Measurements from ENCODE around the gene ATP9A.
A peak's percentile ranks its signal among the peaks of the same experiment; 100 is the strongest.
"Not testable (repeated sequence)": the region's sequence is repeated elsewhere in the genome, so short reads cannot be mapped to it uniquely, and the experiment has no call there.

Gene ATP9A, protein sequence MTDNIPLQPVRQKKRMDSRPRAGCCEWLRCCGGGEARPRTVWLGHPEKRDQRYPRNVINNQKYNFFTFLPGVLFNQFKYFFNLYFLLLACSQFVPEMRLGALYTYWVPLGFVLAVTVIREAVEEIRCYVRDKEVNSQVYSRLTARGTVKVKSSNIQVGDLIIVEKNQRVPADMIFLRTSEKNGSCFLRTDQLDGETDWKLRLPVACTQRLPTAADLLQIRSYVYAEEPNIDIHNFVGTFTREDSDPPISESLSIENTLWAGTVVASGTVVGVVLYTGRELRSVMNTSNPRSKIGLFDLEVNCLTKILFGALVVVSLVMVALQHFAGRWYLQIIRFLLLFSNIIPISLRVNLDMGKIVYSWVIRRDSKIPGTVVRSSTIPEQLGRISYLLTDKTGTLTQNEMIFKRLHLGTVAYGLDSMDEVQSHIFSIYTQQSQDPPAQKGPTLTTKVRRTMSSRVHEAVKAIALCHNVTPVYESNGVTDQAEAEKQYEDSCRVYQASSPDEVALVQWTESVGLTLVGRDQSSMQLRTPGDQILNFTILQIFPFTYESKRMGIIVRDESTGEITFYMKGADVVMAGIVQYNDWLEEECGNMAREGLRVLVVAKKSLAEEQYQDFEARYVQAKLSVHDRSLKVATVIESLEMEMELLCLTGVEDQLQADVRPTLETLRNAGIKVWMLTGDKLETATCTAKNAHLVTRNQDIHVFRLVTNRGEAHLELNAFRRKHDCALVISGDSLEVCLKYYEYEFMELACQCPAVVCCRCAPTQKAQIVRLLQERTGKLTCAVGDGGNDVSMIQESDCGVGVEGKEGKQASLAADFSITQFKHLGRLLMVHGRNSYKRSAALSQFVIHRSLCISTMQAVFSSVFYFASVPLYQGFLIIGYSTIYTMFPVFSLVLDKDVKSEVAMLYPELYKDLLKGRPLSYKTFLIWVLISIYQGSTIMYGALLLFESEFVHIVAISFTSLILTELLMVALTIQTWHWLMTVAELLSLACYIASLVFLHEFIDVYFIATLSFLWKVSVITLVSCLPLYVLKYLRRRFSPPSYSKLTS
- 0.75 reads per million for total RNA-seq

DNA sequence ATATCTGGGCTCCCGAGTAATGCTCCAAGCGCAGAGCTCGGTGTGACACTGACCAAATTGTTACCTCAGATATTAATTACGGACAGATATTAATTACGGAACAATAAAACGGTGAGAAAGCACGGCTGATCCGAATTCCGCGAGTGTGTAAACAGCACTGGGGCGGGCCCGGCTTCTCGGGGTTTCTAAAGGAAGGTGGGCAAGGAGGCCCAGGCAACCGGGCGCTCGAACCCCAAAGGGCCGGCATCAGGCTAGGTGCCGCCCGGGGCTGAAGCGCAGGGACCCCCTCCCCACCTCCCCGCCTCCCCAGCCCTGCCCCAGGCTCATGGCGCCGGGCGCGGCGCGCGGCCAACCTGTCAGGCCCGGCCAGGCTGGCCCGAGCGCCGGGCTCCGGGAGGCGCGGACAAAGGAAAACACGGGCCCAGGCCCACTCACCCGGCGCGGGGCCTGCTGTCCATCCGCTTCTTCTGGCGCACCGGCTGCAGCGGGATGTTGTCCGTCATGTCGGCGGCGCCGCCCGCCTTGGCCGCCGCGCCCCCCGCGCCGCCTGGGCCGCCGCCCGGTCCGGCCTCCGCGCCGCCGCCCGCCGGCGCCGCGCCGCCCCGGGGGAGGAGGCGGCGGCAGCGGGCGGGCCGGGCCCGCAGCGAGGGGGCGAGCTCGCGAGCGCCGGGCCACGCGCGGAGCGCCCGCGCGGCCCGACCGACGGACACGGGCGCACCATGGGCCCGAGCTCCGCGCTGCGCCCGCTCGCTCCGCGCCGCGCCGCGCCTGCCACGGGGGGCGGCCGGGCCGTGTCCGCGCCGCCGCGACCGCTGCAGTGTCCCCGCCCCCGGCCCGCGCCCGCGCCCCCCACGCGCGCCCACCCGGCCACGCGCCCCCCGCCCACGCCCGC, at the start of gene ATP9A:
ATP9A (minus strand) TSS at position 524 of the 892 bp plus-strand sequence; CDS start at position 503, 21 bp downstream.
- DNase-seq, result no peak

DNA sequence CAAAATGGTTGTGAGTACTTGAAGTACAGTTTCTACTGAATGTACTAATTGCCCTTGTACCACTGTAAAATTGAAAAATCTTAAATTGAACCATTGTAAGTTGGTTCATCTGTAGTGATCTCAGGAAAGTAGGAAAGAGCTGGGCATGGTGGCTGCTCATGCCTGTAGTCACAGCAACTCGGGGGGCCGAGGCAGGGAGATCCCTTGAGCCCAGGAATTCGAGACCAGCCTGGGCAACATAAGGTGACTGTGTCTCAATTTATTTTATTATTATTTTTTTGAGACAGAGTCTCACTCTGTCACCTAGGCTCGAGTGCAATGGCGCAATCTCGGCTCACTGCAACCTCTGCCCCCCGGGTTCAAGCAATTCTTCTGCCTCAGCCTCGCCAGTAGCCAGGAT, 48.7 kb upstream of the ATP9A start:
- DNase-seq, result not testable (repeated sequence)

DNA sequence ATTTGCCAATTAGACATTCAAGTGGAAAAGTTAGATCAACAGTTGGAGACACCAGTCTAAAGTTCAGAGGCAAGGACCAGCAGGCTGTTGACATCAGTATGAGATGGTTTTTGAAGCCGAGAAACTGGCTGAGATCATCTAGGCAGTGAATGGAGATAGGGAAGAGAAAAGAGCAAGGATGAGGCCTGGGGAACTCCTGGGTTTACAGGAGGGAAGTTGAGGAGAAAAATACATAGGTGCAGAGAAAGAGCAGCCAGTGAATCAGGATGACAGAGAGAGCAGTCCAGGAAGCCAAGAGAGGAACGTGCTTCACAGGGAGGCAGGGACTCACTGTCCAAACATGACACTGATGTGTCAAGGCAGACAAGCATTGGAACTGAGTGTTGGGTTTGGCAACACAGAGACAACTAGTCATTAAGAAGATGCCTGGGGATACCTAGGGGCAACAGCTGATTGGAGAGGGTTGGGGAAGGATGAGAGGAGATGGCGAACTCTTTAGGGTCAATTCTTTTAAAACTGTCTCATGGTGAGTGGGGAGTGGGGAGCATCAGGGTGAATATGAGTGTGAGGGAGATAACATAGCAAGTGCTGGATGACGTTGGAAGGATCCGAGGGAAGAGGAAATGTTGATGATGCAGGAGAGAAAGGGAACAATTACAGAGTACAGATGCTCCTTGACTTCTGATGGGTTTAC, 47.3 kb upstream of the ATP9A start:
- DNase-seq, result no peak

DNA sequence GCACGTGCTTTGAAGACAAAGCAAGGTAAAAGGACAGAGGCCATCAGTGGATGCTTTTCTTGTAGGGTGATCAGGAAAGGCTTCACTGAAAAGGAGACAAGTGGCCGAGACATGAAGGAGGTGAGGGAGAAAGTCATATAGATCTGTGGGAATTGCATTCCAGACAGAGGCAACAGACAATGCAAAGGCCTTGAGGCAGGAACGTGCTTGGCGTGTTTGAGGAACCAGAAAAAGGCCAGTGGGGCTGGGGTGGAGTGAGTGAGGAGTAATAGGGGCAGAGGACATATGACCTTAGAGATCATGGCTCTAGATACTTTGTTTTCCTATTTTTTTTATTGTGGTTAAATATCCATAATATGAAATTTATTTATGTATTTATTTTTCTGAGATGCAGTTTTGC, 44.7 kb upstream of the ATP9A start:
- no peak for DNase-seq

DNA sequence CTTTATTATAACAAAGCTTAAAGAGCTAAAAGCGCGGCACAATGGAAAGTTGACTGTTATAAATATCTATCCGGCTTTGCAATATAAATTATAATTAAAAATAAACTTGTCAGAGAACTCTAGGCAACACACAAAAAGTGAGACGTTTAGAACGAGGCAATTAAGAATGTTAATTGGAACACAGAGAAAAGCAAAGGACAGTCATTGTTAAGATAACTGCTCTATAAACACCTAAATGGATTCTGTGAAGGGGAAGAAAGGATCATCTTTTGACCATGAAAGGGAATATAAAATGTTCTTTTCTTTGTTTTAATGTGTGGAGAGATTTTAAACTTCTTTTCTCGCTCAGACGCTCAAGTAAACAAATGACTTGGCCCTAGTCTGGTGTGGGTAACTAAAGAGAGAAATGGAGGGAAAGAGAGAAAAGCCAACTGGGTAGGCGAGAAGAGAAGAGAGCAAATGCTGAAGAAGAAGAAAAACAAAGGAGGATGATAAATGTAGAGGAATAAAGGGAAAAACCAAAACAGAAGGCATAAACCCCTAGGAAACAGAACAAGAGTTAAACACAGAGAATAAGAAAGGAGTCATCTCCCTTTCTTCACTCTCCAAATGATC, 43.4 kb upstream of the ATP9A start:
- DNase-seq, result no peak

DNA sequence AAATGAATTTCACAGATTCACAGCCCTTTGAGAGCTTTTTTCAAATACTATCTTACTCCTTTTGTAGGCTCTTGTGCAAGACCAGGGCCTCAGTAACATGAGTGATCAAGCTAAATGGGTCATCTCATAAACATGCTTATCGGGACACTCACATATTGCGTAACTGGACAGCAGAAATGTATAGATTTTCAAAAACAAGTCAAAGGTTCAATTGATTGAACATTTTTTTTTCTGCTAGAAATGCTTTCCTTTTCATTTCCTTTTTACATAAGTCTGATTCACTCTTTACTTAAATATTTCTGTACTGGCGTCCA, 42.8 kb upstream of the ATP9A start:
- no peak for DNase-seq

DNA sequence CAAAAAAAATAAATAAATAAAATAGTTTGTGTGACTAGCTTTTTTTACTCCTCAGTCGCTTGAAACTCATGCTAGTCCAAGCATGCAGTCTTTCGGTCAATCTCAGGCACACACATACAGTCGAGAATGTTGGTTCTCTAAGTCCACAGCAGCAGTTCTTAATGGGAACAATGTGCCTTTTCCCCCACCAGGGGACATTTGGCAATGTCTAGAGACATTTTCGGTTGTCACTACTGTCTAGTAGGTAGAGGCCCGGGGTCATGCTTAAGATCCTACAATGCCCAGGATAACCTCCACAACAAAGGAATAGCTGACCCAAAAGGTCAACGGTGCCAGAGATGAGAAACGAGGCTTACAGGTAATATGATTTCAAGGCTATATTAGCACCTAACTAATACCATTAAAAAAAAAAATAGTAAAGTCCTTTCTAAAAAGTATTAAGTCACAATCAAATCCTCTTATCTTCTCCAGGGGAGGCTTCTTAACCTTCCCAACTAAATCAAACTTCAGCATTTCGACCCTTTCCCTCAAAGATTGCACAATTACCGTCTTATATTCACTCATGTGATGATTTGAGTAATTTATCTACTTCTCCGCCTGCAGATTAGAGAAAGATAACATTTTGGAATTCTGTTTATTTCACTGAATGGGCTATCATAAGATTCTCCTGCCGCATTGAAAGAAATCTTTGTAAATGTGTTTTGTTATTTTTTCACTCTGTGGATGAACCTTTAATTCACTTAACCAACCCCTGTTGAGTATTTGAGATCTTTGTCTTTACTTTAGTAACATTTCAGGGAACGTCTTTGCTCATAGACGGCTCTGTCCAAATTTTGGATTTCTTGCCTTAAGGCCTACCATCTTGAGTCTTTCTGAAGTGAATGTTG, 42.2 kb upstream of the ATP9A start:
- no peak for DNase-seq

DNA sequence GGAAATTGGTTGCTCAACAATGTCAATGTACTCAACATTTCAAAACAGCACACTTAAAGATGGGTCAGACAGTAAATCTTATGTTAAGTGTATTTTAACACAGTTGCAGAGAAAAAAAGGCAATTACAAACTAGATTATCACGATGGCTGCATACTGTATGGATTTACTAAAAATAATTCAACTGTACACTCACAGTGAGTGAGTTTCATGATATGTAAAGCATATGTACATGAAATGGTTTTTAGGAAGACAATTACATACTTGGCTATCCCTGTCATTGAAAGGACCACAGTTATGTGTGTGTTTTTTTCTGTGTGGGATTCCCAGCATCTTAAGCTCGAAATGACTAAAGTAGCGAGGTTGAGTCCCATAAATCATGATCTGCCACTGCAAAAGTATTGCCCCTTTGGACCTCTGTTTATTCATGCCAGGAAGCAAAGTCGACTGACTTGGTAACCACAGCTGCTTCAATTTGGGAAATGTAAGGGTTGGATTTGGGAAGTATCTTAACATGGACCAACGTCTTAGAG, 39.6 kb upstream of the ATP9A start:
- no peak for DNase-seq

DNA sequence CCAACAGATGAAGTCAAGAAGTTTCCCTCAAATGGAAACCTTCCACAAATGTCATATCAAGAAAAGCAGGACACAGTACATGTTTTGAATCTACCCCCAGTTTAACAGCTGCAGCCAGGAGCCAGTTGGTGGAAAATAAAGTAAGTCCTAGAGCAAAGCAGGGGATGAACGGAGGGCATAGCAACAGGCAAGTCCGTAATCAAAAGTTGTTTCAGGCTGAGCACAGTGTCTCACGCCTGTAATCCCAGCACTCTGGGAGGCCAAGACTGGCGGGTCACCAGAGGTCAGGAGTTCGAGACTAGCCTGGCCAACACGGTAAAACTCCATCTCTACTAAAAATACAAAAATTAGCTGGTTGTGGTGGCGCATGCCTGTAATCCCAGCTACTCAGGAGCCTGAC, 36.6 kb upstream of the ATP9A start:
- no peak for DNase-seq

DNA sequence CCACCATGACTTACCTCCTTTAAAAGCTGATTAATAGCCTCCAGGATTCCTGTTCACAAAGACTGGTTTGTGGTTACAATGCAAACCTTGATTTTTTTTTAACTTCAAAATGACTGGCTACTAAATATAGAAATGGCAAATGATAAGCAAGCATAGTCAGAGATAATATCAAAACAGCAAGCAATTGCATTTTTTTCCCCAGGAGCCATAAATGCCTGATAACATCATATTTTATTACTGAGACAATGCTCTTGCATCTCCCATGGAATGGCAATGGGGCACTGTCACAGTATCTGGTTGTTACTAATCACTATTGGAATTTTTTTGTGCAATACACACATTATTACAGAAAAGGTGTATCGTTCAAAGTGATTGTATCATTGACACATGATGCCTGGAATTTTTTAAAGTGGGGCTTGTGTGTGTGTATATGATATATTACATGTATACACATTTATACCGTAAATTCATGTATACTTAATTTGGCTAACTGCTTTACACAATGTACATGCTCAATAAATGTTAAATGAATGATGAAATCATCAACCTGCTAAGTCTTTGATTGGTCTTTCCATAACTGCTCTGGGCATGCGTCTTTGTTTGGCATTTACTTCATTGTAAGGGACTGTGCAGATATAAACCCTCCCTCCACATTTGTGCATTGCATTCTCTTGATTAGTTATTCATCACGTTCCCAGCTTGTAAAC, 35.1 kb upstream of the ATP9A start:
- DNase-seq, result no peak

DNA sequence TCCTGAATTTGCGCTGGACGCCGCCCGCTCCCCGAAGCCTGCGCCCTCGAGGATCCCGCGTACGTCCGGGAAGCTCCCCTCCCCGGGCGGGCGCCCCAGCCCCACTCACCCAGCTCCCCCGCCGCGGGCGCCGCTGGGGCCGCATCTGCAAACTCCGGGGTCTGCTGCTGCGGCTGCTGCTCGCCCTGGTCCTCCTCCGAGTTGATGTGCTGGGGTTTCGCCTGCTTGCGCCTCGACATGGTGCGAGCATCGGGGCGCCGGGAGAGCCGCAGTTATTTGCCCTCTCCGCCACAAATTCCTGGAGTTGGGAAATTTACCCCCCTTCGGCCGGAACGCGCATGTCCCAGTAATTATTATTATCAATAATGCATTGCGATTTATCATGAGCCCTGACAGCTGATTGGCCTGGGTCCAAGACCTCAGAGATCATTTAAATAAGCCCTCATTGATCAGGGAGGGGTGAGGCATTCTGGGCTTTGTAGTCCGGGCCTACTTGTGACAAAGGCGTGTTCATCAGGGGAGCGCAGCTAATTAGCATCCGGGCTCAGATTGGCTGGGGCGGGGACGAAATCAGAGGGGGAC, 34.1 kb upstream of the ATP9A start, which contains the start of gene SALL4:
SALL4 (minus strand) TSS at position 352 of the 582 bp plus-strand sequence; CDS start at position 239, 113 bp downstream.
- no peak for DNase-seq

DNA sequence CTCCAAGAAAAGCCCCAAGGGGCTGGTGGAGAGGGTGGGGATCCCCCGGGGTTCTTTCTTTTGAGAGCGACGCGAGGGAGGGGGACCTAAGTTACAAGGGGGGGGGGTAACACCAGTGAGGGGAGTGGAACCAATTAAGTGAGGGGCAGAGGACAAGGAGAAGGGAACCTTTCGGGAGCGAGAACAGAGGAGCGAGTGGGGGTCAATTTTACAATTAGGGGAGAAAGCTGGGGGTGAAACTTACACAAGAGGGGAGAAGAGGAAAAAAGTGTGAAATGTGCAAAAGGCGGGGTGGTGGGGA, 33.6 kb upstream of the ATP9A start:
- no peak for DNase-seq

DNA sequence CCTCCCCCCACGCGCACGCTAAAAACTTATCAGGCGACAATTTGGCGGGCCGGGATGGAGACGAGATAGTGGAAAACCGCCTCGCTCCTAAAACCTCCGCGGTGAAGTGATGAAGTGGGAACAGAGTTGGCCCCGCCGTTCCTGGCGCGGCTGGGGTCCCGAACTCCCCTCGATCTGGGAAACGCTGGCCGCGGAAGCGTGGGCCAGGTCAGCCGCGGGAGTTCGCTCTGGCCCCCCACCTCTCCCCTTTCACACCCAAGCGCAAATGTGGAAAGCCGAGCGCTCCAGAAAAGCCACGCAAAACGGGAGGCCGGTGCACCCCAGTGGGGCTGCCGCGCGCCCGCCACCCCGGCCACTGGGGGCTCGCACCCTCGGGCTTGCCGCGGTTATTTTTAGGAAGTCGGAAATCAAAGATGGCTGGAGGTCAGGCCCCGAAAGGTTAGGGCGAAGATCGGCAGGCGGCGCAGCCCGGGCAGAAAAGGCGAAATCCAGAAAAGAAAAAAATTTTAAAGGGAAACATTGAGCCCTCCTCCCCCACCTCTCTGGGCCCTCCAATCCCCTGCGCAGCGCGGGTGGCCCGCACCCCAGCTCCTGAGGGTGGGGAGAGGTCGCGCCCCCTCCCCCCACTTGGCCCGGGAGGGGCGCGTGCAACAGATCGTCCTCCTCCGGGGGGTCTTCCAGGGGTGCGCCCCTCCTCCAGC, 33.1 kb upstream of the ATP9A start:
- no peak for DNase-seq

DNA sequence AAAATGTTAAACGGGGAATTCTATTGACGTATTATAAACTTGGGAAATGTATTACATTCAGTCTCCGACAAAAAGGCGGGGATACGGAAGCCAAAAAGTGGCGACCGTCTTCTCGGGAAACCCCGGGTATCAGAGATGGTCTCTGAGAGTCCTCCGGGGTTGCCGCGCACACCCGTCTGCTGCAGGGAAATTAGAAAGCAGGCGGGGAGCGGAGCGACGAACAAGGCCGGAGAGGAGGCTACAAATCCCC, 32.6 kb upstream of the ATP9A start:
- no peak for DNase-seq

DNA sequence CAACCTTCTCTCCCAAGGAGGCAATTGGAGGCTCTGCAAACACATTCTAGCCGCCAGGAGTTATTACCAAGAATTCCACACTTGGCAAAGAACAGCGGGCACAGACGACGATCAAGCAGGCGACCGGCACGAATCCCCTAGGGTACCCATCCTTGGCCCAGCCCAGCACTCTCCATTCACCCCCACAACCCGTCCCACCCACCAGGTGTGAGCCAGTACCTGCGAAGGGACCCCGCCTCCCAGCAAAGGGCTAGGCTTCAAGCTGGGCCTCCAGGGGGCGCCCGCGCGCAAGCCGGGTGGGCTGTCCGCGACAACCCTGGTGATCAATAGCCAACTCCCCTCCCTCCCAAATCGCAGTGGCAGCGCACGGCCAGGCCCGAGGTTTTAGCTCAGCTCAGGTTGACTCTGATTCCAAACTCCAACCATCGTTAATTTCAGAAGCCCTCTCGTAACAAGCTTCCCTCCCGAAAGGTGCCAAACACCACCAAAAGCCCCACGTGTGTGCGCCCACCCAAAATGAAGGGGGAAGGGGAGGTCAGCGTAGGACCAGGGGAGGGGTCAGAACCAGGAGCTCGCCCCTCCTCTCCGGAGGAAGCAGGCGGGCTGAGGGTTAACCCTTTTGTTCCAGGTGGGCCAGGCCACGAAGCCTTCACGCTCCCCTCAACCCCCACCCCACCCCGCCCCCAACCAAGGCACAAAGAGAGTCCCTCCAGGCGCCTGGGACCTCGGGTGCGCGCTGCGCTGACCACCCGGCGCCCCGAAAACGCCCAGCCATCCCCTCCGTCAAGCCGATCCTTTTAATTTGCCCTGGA, 32.1 kb upstream of the ATP9A start:
- DNase-seq, result peak; percentile 26

DNA sequence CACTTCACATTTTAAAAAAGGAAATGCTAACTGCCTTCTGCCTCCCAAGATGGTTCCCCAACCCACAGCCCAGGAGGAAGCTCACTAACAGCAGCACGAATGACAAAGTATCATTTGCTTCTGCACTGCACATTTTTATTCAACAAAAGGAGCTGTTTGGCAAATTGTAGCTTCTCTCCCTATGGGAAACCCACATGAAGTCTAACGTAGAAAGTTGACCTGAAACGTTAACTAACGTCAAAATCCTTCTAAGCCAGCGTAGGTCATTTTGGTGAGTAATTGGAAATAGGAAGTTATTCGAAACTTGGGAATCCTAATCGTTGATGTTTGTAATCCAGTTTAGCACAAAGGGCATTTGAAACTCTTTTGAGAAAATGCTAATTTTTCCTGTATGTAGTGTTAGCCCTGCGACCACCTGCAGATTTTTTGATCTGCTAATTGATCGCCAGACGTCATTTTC, 31.2 kb upstream of the ATP9A start:
- no peak for DNase-seq

DNA sequence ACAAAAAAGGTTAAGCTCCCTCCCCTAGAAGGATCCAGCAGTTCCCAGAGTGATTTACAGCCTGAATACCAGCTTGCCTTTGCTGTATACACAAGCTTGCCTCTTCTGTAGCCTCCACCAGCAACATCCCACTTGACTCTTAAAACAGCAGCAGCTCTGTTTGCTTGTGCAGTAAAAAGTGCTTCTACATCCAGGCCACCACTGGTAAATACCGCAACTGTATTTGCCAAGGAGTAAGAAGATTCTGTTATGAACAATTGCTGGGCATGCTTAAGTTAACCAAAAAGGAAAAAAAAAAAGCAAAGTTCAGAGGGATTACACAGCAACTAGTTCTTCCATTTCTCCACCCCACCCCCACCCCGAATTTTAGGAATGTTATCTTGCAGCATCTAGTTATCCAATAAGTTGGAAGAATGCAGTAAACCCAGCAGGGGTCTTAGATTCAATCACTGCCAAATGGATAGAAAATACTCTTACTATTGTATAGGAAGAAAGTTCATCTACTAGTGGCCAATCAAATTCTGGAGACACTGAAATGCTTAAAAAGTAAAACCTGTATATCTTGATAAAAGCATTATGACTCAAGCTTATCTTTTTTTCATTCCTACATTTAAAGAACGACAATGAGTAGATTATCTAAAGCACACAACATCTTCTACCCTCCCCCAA, 29.3 kb upstream of the ATP9A start:
- DNase-seq, result no peak
